DOHH2 (cell line): ENCODE results near the gene AKR1B15.

Experiments
- H3F3A ChIP-seq: fragments of 200-600 bp; sonication (generic), shearing (Covaris generic); 2 replicates; pipeline ENCODE4 v1.6.0; 2016; ENCODE audit warnings: antibody characterized with exemption, mild to moderate bottlenecking; ENCODE audit not compliant: control insufficient read depth, insufficient read depth
- H3K27ac ChIP-seq: fragments of 200-600 bp; sonication (generic); 2 replicates; pipeline ENCODE4 v1.5.1; 2014; ENCODE audit warnings: low read depth, mild to moderate bottlenecking, low read length, moderate library complexity
- H3K27me3 ChIP-seq: fragments of 200-600 bp; sonication (generic); 2 replicates; pipeline ENCODE4 v1.6.1; 2014; ENCODE audit warnings: mild to moderate bottlenecking, low read length, mixed read lengths; ENCODE audit not compliant: control insufficient read depth
- H3K36me3 ChIP-seq: fragments of 200-600 bp; sonication (generic); 2 replicates; pipeline ENCODE4 v1.6.1; 2014; ENCODE audit warnings: mild to moderate bottlenecking, low read length, moderate library complexity, mixed read lengths; ENCODE audit not compliant: control insufficient read depth
- H3K4me1 ChIP-seq: fragments of 200-600 bp; sonication (generic); 2 replicates; pipeline ENCODE4 v1.6.1; 2014; ENCODE audit warnings: mild to moderate bottlenecking, low read length, mixed read lengths; ENCODE audit not compliant: control insufficient read depth
- H3K4me2 ChIP-seq: fragments of 200-600 bp; sonication (generic); 2 replicates; pipeline ENCODE4 v1.6.0; 2014; ENCODE audit warnings: mild to moderate bottlenecking, low read length, moderate library complexity
- H3K4me3 ChIP-seq: fragments of 200-600 bp; sonication (generic); 2 replicates; pipeline ENCODE4 v1.5.1; 2014; ENCODE audit warnings: mild to moderate bottlenecking, low read length, mixed read lengths
- H3K79me2 ChIP-seq: fragments of 200-600 bp; sonication (generic); 2 replicates; pipeline ENCODE4 v1.6.1; 2014; ENCODE audit warnings: mild to moderate bottlenecking, low read length, mixed read lengths; ENCODE audit not compliant: control insufficient read depth
- H3K9me2 ChIP-seq: fragments of 200-600 bp; sonication (generic); replicated peaks from 2 replicates; pipeline ENCODE4 v1.6.1; 2014; ENCODE audit warnings: mild to moderate bottlenecking, low read length, mixed read lengths; ENCODE audit not compliant: control insufficient read depth
- H3K9me3 ChIP-seq: fragments of 200-600 bp; sonication (generic); 2 replicates; pipeline ENCODE4 v1.6.1; 2014; ENCODE audit warnings: antibody characterized with exemption, low read length, mixed read lengths; ENCODE audit not compliant: control insufficient read depth, insufficient read depth
- H4K20me1 ChIP-seq: fragments of 200-600 bp; sonication (generic); 2 replicates; pipeline ENCODE4 v1.6.0; 2014; ENCODE audit warnings: low read depth, mild to moderate bottlenecking, antibody characterized with exemption, low read length, moderate library complexity; ENCODE audit not compliant: control insufficient read depth, insufficient read depth
- CTCF ChIP-seq: fragments of 200-600 bp; sonication (generic); IDR thresholded peaks from one replicate; pipeline ENCODE4 v1.5.1; 2014; ENCODE audit warnings: antibody characterized with exemption, mild to moderate bottlenecking, low read depth, low read length; ENCODE audit not compliant: poor library complexity, severe bottlenecking
- EZH2phosphoT487 ChIP-seq: fragments of 200-600 bp; sonication (generic); IDR thresholded peaks from 2 replicates; pipeline ENCODE4 v1.6.1; 2017; ENCODE audit warnings: borderline replicate concordance, mild to moderate bottlenecking, antibody characterized with exemption, low read length, moderate library complexity, mixed read lengths

The AKR1B15 gene

DNA sequence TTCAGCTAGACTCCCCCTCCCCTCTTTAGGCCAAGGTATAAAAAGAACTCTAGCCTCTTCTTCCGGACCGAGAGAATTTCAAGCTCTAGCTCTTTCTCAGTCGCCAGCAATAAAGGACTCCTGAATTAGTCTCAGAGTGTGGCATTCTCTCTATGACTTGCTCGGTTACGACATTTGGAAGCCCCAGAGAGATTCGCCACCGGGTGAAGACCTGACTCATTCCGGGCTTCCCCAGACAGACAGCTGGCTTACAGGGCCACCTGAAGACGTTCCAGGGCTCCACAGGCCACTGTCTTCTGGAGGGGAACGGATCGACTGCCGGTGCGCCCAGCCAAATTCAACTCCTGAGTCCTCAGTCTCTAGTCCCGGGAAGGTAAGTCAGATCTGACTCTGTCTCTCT, at the start of gene AKR1B15:
Gene AKR1B15, plus strand, starts transcription at position 234 of the 400 bp plus-strand sequence. CDS start 15,510 bp downstream, outside the sequence.
- H3K4me1 ChIP-seq: peaks cover 4% of the 10 kb centered on the region; the same call in 1 of the 2 replicates
- no peaks in the 10 kb centered on the region for H4K20me1 ChIP-seq
- no peaks in the 10 kb centered on the region for H3K9me3 ChIP-seq
- H3K27ac ChIP-seq: no peak within 1 kb of the TSS
- no peak within 1 kb of the TSS for H3K4me2 ChIP-seq
- TF ChIP-seq CTCF: no peak
- no peak for TF ChIP-seq EZH2phosphoT487
- no peaks in the 10 kb centered on the region for H3F3A ChIP-seq
- H3K79me2 ChIP-seq: no peaks in the 10 kb centered on the region
- H3K27me3 ChIP-seq: peaks cover 27% of the 10 kb centered on the region
- no peaks in the 10 kb centered on the region for H3K36me3 ChIP-seq
- H3K4me3 ChIP-seq: no peak within 1 kb of the TSS
- H3K9me2 ChIP-seq: no peaks in the 10 kb centered on the region

DNA sequence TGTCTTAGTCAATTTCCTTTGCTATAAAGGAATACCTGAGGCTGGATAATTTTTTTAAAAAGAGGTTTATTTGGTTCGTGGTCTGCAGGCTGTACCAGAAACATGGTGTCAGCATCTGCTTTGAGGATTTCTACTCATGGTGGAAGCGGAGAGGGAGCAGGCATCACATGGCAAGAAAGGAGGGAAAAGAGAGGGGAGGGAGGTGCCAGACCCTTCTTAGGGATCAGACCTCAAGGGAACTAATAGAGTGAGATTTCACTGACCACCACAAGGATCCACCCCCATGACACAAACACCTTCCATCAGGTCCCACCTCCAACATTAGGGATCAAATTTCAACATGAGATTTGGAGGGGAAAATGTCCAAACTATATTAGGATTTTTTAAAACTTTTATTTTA, 48.5 kb upstream of the AKR1B15 start:
- Histone ChIP-seq H4K20me1 (no peaks in the 10 kb centered on the region), H3K79me2 (no peaks in the 10 kb centered on the region), H3K9me3 (no peaks in the 10 kb centered on the region), H3K27me3 (peaks cover 16% of the 10 kb centered on the region), H3K4me2 (no peak overlapping the region), H3K36me3 (no peaks in the 10 kb centered on the region), H3K4me3 (no peak overlapping the region), H3K4me1 (no peaks in the 10 kb centered on the region), H3F3A (no peaks in the 10 kb centered on the region), H3K27ac (no peak overlapping the region), H3K9me2 (no peaks in the 10 kb centered on the region)
- TF ChIP-seq EZH2phosphoT487: no peak
- TF ChIP-seq CTCF: no peak

GRCh38 chr7:134500982-134501381, 47.9 kb upstream of the AKR1B15 start:
- H3K27me3 ChIP-seq: peaks cover 16% of the 10 kb centered on the region
- H3K27ac ChIP-seq: no peak overlapping the region
- no peaks in the 10 kb centered on the region for H3F3A ChIP-seq
- no peak overlapping the region for H3K4me3 ChIP-seq
- H3K4me1 ChIP-seq: no peaks in the 10 kb centered on the region
- no peaks in the 10 kb centered on the region for H3K9me2 ChIP-seq
- H3K79me2 ChIP-seq: no peaks in the 10 kb centered on the region
- H3K4me2 ChIP-seq: no peak overlapping the region
- H4K20me1 ChIP-seq: no peaks in the 10 kb centered on the region
- TF ChIP-seq EZH2phosphoT487: no peak
- no peak for TF ChIP-seq CTCF
- H3K9me3 ChIP-seq: no peaks in the 10 kb centered on the region
- no peaks in the 10 kb centered on the region for H3K36me3 ChIP-seq
